Cardiac atrium fibroblast (primary cell): ENCODE measurements around the gene PPP1R3F. TPM values are rescaled to one million over a fixed set of nuclear protein-coding genes. Genes with fewer than 3 reads are reported as not detected.

Experiments
- total RNA-seq: library from RNA; depleted of rRNA; stranded (reverse); fragments of >200 nt; gene quantifications from 2 replicates; pipeline ENCODE4 v1.2.3, GENCODE V29; 2015

PPP1R3F gene, protein sequence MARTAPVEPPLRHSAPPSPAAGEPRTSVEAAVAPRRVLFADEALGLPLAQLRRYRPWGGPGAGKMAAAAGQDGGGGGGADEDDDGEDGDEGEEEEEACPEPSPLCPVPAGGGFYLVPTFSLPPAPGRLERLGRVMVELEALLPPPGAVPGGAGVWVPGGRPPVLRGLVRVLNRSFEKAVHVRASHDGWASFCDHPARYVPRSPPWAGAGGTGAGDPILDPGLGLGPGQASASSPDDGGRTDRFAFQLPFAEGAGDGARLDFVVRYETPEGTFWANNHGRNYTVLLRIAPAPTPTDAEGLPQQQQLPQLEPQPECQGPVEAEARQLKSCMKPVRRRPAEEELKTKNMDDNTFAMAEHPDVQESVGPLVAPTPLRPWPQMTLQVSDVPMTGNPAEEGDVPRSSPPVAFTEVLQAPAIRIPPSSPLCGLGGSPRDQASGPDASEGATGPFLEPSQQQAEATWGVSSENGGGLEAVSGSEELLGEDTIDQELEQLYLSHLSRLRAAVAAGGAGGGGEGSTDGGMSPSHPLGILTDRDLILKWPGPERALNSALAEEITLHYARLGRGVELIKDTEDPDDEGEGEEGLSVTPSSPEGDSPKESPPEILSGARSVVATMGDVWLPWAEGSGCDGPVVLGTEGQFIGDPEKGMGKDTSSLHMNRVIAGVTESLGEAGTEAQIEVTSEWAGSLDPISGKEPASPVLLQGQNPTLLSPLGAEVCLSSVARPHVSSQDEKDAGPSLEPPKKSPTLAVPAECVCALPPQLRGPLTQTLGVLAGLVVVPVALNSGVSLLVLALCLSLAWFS
- total RNA-seq = under 0.01 and 4.2 TPM in 2 replicates

DNA sequence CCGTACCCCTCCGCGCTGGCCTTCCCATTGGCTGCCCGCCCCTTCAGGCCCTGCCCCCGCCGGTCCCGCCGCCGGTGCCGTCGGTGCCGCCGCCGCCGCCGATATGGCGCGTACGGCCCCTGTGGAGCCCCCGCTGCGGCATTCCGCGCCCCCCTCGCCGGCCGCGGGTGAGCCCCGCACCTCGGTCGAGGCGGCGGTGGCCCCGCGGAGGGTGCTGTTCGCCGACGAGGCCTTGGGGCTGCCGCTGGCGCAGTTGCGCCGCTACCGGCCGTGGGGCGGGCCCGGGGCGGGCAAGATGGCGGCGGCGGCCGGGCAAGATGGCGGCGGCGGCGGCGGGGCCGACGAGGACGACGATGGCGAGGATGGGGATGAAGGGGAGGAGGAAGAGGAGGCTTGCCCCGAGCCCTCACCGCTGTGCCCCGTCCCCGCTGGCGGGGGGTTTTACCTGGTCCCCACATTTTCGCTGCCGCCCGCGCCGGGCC lies at the start of gene PPP1R3F:
Gene PPP1R3F (plus strand): TSS at position 27 of the 482 bp plus-strand sequence. CDS start 77 bp downstream, at position 104.

DNA sequence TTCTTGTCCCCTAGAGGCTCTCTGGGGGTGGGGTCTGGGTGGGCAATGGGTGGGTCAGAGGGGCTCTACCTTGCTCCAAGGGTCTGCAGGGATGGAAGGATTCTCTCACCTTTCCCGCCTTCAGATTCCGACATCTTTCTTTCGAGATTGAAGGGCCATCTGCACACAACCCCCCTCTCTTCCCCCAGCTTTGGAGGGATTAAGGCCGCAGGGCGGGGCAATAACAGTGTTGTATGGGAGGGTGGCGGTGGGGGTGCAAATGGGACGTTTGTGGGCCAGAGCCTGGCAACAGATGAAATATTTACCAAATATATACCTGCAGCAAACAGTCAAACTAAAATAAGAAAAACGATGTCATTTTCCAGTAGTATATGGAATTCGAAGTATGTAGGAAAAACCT lies 36.4 kb upstream of the PPP1R3F start, which contains the start of gene CACNA1F:
Gene CACNA1F (minus strand): TSS at position 165 of the 400 bp plus-strand sequence. CDS start 31 bp downstream, at position 134.

DNA sequence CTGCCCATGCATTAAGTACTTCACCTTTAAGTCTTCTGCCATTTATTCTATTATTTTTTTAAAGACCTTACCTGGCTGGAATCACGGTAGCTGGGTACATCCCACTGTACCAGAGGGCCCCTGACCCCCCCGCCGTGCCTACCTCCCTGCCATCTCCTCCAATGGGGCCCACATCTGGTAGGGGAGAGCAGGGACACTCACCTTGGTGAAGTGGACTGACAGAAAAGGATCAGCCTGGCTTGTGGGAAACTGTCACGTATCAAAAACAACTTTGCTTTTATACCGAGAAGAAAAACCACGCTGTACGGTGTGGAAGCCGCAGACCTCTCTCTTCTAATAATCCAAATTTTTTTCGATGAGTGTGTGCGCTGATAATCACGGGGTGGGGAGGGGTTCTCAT lies 5.1 kb upstream of the PPP1R3F start, which contains the start of gene FOXP3:
Gene FOXP3 (minus strand): TSS at position 251 of the 400 bp plus-strand sequence. CDS start 6,205 bp downstream, outside the sequence.

DNA sequence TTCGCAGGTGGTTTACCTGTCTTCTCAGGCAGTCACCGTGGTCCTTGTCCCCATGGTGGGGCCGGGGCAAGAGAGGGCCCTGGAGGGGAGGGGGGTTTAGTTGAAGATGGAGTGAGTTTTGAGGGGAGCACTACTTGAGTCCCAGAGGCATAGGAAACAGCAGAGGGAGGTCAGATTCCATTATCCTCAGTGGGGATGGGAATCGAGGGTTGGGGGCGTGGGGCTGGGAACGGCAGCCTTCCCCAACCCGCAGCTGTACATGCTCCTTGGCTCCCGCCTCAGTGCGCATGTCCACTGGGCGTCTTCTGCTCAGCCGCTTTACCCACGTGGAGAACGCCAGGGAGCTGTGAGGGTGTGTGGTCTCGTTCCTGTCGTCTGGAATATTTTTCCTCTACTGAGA lies 33.8 kb downstream of the PPP1R3F start, which contains the start of gene GAGE10:
Gene GAGE10 (plus strand): TSS at position 301 of the 400 bp plus-strand sequence. CDS start 1,214 bp downstream, outside the sequence.

DNA sequence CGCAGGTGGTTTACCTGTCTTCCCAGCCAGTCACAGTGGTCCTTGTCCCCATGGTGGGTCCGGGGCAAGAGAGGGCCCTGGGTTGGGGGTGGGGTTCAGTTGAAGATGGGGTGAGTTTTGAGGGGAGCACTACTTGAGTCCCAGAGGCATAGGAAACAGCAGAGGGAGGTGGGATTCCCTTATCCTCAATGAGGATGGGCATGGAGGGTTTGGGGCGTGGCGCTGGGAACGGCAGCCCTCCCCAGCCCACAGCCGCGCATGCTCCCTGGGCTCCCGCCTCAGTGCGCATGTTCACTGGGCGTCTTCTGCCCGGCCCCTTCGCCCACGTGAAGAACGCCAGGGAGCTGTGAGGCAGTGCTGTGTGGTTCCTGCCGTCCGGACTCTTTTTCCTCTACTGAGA lies 52.1 kb downstream of the PPP1R3F start, which contains the start of gene GAGE12J:
Gene GAGE12J (plus strand): TSS at position 301 of the 400 bp plus-strand sequence. CDS start 1,157 bp downstream, outside the sequence.

DNA sequence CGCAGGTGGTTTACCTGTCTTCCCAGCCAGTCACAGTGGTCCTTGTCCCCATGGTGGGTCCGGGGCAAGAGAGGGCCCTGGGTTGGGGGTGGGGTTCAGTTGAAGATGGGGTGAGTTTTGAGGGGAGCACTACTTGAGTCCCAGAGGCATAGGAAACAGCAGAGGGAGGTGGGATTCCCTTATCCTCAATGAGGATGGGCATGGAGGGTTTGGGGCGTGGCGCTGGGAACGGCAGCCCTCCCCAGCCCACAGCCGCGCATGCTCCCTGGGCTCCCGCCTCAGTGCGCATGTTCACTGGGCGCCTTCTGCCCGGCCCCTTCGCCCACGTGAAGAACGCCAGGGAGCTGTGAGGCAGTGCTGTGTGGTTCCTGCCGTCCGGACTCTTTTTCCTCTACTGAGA lies 61.7 kb downstream of the PPP1R3F start, which contains the start of gene GAGE13:
Gene GAGE13 (plus strand): TSS at position 301 of the 400 bp plus-strand sequence. CDS start 1,156 bp downstream, outside the sequence.

Other genes with a start within 250 kb of the PPP1R3F start
- gene TFE3, start 226.4 kb upstream of the PPP1R3F start, total RNA-seq = 38.3 and 58.5 TPM in 2 replicates
- 1.1 and 1.6 TPM in 2 replicates for gene CCDC120, start 210.8 kb upstream of the PPP1R3F start, total RNA-seq
- gene PRAF2, start 195.8 kb upstream of the PPP1R3F start, total RNA-seq = 24.0 and 56.5 TPM in 2 replicates
- 64.0 and 93.0 TPM in 2 replicates for gene WDR45, start 189.9 kb upstream of the PPP1R3F start, total RNA-seq
- gene GPKOW, start 146.1 kb upstream of the PPP1R3F start, total RNA-seq = 19.9 and 20.6 TPM in 2 replicates
- 4.4 and 5.6 TPM in 2 replicates for gene MAGIX, start 107.0 kb upstream of the PPP1R3F start, total RNA-seq
- gene PLP2, start 97.9 kb upstream of the PPP1R3F start, total RNA-seq = 78.9 and 81.2 TPM in 2 replicates
- gene PRICKLE3, start 83.4 kb upstream of the PPP1R3F start, total RNA-seq = 5.2 and 5.5 TPM in 2 replicates
- 0.32 and 0.54 TPM in 2 replicates for gene SYP, start 69.6 kb upstream of the PPP1R3F start, total RNA-seq
- gene CACNA1F, start 36.5 kb upstream of the PPP1R3F start, total RNA-seq = not detected in 2 replicates
- gene CCDC22, start 34.3 kb upstream of the PPP1R3F start, total RNA-seq = 11.0 and 12.6 TPM in 2 replicates
- gene FOXP3, start 5.1 kb upstream of the PPP1R3F start, total RNA-seq = not detected in 2 replicates
- not detected in 2 replicates for gene GAGE10, start 33.9 kb downstream of the PPP1R3F start, total RNA-seq
- not detected in 2 replicates for gene GAGE12J, start 52.2 kb downstream of the PPP1R3F start, total RNA-seq
- not detected in 2 replicates for gene GAGE13, start 61.8 kb downstream of the PPP1R3F start, total RNA-seq